T-cell (primary cell): ENCODE results near the gene DAPP1. TPM values are rescaled to one million over a fixed set of nuclear protein-coding genes. Genes with fewer than 3 reads are reported as not detected.

ENCODE experiments used
- ATAC-seq, 4 experiments: fragments of 200-7000 bp in 3 of 4; fragments of 150-1000 bp in 1 of 4; cut with Tn5 transposase; replicated peaks in 1 of 4; 1 replicate in 3 of 4; 2 replicates in 1 of 4; pipeline ENCODE4 v1.10.0; 2021; ENCODE audit warnings: moderate library complexity in 3 of 4, mild to moderate bottlenecking in 2 of 4, moderate number of reproducible peaks in 1 of 4
- CTCF ChIA-PET, 2 donors: fragments of 300-600 bp; sonication (Branson Sonifier 250); formaldehyde crosslinking; loops; one replicate each; lab custom pipeline; 2022; ENCODE audit warnings: antibody characterized with exemption in 2 of 2; lab: Charles Lee
- POLR2A ChIA-PET, 2 donors: fragments of 300-600 bp; sonication (Branson Sonifier 250); formaldehyde crosslinking; loops; one replicate each; lab custom pipeline; 2022; ENCODE audit warnings: antibody characterized with exemption in 2 of 2; lab: Charles Lee
- DNase-seq, 35 experiments: peaks; one replicate each; pipeline versions ENCODE4 v3.0.0 to v3.0.0-alpha.2; 2013 to 2023
- H3K27ac ChIP-seq: one replicate; pipeline ENCODE4 v1.5.1; 2013; ENCODE audit warnings: low read length
- H3K27me3 ChIP-seq, 2 experiments: replicated peaks in 1 of 2; 1 replicate in 1 of 2; 2 replicates in 1 of 2; pipeline versions ENCODE4 v1.6.1 to v1.7.0; 2013; ENCODE audit warnings: low read length in 1 of 2, mixed read lengths in 1 of 2; ENCODE audit not compliant: control insufficient read depth in 2 of 2, insufficient read depth in 2 of 2; ENCODE audit errors: extremely low read depth in 1 of 2
- H3K36me3 ChIP-seq, 2 donors: 1 replicate in 1 of 2; 2 replicates in 1 of 2; pipeline versions ENCODE4 v1.6.1 to v1.7.0; 2013; ENCODE audit warnings: low read length in 1 of 2; ENCODE audit not compliant: control insufficient read depth in 2 of 2, insufficient read depth in 1 of 2; ENCODE audit errors: extremely low read depth in 1 of 2
- H3K4me1 ChIP-seq, 2 experiments: 1 replicate in 1 of 2; 2 replicates in 1 of 2; pipeline versions ENCODE4 v1.6.1 to v1.7.0; 2013; ENCODE audit warnings: low read length in 2 of 2, mixed read lengths in 1 of 2; ENCODE audit not compliant: insufficient read depth in 2 of 2, control insufficient read depth in 1 of 2; ENCODE audit errors: extremely low read depth in 1 of 2
- H3K4me3 ChIP-seq, 2 donors: 1 replicate in 1 of 2; 2 replicates in 1 of 2; pipeline versions ENCODE4 v1.5.1 to v1.7.0; 2013; ENCODE audit warnings: mild to moderate bottlenecking in 2 of 2, low read length in 1 of 2, moderate library complexity in 1 of 2; ENCODE audit not compliant: control insufficient read depth in 1 of 2; ENCODE audit errors: extremely low read depth in 1 of 2
- H3K9me3 ChIP-seq: 2 replicates; pipeline ENCODE4 v1.7.0; 2013
- H3K27ac Mint-ChIP-seq, 2 donors: one replicate each; pipeline ENCODE4 v1.8.0; 2020 to 2021; ENCODE audit warnings: mild to moderate bottlenecking in 2 of 2, mixed read lengths in 2 of 2
- H3K27me3 Mint-ChIP-seq, 2 donors: one replicate each; pipeline ENCODE4 v1.8.0; 2021 to 2022; ENCODE audit warnings: mixed read lengths in 2 of 2
- H3K36me3 Mint-ChIP-seq: one replicate; pipeline ENCODE4 v1.8.0; 2021; ENCODE audit warnings: mixed read lengths
- H3K4me1 Mint-ChIP-seq, 3 donors: one replicate each; pipeline ENCODE4 v1.8.0; 2020 to 2022; ENCODE audit warnings: mixed read lengths in 3 of 3, mild to moderate bottlenecking in 1 of 3
- H3K4me3 Mint-ChIP-seq, 3 donors: one replicate each; pipeline ENCODE4 v1.8.0; 2020 to 2022; ENCODE audit warnings: mild to moderate bottlenecking in 3 of 3, mixed read lengths in 3 of 3, moderate library complexity in 3 of 3
- H3K9me3 Mint-ChIP-seq, 3 donors: one replicate each; pipeline ENCODE4 v1.8.0; 2020 to 2022; ENCODE audit warnings: mixed read lengths in 3 of 3
- WGBS: methylation state at CpG from one replicate; pipeline ENCODE4 v1.1.5; 2013; ENCODE audit warnings: missing lambda C conversion rate; ENCODE audit not compliant: insufficient coverage; 5-methylcytosine and 5-hydroxymethylcytosine counted together
- total RNA-seq, 35 experiments: library from RNA in 6 of 35; stranded (reverse) in 6 of 35; fragments of 120-200 nt in 1 of 35; gene quantifications; one replicate each; pipeline versions ENCODE4 v1.2.1 to v1.2.4 and lab custom pipeline; 2013 to 2026

Gene DAPP1
- total RNA-seq, 5 donors from 2014 or later (not counting 1 experiment from before 2014, with no cell fraction given), result 12.9 to 18.7 (median 14.3) TPM

DNA sequence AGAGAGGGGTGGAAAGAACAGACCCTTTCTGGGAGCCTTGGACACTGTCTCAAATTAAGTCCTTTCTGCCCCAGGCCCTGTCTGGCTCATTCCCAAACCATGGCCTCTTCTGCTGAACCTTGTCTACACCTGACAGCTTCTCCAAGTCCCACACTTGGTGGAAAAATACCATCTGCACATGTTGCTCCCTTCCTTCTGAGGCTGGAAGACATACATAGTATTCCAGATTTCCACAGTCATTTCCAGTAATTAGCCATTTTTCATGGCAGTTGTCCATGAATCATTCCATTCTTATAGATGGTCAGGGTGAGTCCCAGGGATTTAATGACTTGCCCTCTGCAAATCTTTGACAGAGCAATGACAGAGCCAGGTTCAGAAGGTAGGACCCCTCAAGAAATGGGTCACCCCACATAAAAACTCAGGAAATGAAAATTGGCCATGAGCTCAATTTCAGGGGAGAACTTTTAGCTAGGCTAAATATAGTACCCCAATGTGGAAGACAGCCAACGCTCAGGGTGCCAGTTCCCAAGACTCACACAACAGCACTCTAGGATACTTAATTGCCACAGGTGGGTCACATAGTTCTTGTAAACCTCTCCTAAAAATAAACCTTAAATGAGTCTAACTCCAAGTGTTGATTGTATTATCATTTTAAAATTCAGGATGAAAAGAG, 16.2 kb upstream of the DAPP1 start:
- DNase-seq (no peak), ATAC-seq (no peak)
- Histone ChIP-seq H3K4me3 (no peak overlapping the region), H3K9me3 (no peaks in the 10 kb centered on the region), H3K4me1 (no peaks in the 10 kb centered on the region), H3K36me3 (no peaks in the 10 kb centered on the region), H3K27ac (no peak overlapping the region), H3K27me3 (peaks cover 3 to 12% of the 10 kb centered on the region in 2 experiments)
- Mint-ChIP-seq H3K36me3 (no peaks in the 10 kb centered on the region), H3K9me3 (no peaks in the 10 kb centered on the region), H3K4me1 (no peaks in the 10 kb centered on the region), H3K4me3 (no peak overlapping the region), H3K27me3 (peaks cover 25 to 34% of the 10 kb centered on the region in 2 donors), H3K27ac (no peak overlapping the region)
- POLR2A ChIA-PET, result no interaction called here
- CTCF ChIA-PET, result interaction anchor here in 1 of 2 donors (1.0 kb wide), 1 partner anchor 11 kb away, joined by 4 read pairs; no protein-coding TSS in a partner anchor
- WGBS, result 100% methylated on average over 1 of the region's 1 CpG

DNA sequence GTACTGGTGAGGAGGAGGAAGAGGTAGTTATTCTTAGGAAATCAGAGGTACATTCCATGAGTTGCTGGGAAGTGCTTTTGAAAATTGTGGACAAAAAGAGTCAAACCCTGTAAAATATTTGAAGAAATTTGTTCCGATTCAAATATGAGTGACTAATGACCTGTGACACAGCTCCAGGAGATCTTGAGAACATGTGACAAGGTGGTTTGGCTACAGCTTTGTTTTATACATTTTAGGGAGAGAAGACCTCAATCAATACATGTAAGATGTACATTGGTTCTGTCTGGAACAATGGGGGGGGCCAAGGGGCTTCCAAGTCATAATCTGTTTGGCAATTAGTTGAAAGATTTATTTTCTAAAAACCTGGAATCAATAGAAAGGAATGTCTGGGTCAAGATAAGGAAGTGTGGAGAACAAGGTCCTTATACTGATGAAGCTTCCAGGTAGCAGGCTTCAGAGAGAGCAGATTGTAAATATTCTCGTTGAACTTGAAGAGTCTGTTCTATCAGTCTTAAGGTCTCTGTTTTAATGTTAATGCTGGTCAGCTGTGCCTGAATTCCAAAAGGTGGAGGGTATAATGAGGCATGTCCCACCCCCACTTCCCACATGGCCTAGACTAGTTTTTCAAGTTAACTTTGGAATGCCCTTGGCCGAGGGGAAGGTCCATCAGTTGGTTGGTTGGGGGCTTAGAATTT, 15.5 kb upstream of the DAPP1 start:
- peaks cover 3 to 12% of the 10 kb centered on the region in 2 experiments for H3K27me3 ChIP-seq
- no peak overlapping the region for H3K27ac Mint-ChIP-seq
- H3K27ac ChIP-seq, result no peak overlapping the region
- ATAC-seq (no peak), DNase-seq (no peak)
- H3K27me3 Mint-ChIP-seq, result peaks cover 21 to 28% of the 10 kb centered on the region in 2 donors
- ChIA-PET POLR2A (no interaction called here), CTCF (interaction anchor here in 1 of 2 donors (1.0 kb wide), 1 partner anchor 11 kb away, joined by 4 read pairs; no protein-coding TSS in a partner anchor)
- no peaks in the 10 kb centered on the region for H3K4me1 Mint-ChIP-seq
- no peaks in the 10 kb centered on the region for H3K9me3 ChIP-seq
- H3K4me1 ChIP-seq, result no peaks in the 10 kb centered on the region
- H3K4me3 Mint-ChIP-seq, result no peak overlapping the region
- no peak overlapping the region for H3K4me3 ChIP-seq
- H3K36me3 Mint-ChIP-seq, result no peaks in the 10 kb centered on the region
- H3K36me3 ChIP-seq, result no peaks in the 10 kb centered on the region
- no CpG with 5 or more reads among the region's 3 CpGs for WGBS
- H3K9me3 Mint-ChIP-seq, result no peaks in the 10 kb centered on the region

DNA sequence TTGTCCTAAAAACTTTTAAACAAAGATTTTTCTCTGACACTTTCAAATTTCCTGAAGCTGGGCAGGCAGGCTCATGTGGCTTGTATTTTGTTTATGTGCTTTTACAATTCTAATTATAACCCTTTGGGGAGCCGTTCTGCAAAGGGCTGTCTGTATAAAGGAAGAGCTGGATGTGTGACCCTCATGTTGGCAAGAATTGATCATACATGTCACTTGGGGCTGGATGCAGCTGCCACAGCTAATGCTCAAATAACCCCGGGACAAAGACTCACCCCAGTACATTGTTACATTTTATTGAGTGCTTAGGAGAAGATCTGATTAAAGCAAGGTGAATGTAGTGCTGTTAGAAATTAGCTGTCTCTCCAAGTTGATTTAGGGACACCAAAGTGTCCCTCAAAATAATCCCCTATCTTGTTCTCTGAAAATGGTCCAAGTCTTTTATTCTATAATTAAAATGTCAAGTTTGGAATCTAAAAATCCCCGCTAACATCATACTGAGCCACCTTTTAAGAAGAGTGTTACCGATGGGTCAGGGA, 13.0 kb upstream of the DAPP1 start:
- DNase-seq, result no peak
- Mint-ChIP-seq H3K27me3 (peaks cover 9 to 17% of the 10 kb centered on the region in 2 donors), H3K4me3 (no peak overlapping the region), H3K4me1 (peaks cover 0 to 4% (median 0%) of the 10 kb centered on the region in 3 donors), H3K36me3 (no peaks in the 10 kb centered on the region), H3K27ac (no peak overlapping the region), H3K9me3 (no peaks in the 10 kb centered on the region)
- WGBS, result no CpG with 5 or more reads among the region's 4 CpGs
- no peaks in the 10 kb centered on the region for H3K4me1 ChIP-seq
- ATAC-seq, result no peak
- H3K27me3 ChIP-seq, result peaks cover 3 to 9% of the 10 kb centered on the region in 2 experiments
- H3K4me3 ChIP-seq, result no peak overlapping the region
- CTCF ChIA-PET, result interaction anchor here (0.5 to 1.7 kb wide), 9 partner anchors 8 to 876 kb away, joined by 3 to 8 read pairs (median 4); no protein-coding TSS in a partner anchor
- POLR2A ChIA-PET, result interaction anchor here (0.6 to 0.7 kb wide), 2 partner anchors 240 to 308 kb away, joined by 3 to 4 read pairs; partner anchors contain the start of gene TRMT10A (in 1 of the 2)
- H3K9me3 ChIP-seq, result no peaks in the 10 kb centered on the region
- no peaks in the 10 kb centered on the region for H3K36me3 ChIP-seq
- no peak overlapping the region for H3K27ac ChIP-seq

DNA sequence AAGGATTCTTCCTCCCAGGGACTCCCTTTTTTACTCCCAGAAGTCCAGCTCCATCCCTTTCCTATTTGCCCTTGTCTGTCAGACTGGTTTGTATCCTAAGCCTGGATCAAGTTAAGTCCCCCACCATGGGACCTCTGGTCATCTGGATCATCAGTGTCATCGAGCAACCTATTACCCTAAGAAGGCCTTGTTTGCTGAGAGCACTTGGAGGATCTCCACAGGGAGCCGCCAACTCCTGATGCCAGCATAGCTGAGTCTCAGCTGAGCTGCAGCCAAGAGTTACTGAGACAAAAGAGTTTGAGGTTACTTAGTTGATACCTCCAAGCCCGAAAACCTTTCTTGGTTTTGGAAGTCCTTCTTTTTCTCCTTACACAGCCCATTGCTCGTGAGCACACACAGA, 10.1 kb upstream of the DAPP1 start:
- POLR2A ChIA-PET, result no interaction called here
- Histone ChIP-seq H3K9me3 (no peaks in the 10 kb centered on the region), H3K36me3 (no peaks in the 10 kb centered on the region), H3K27me3 (peaks cover 3 to 6% of the 10 kb centered on the region in 2 experiments), H3K4me1 (no peaks in the 10 kb centered on the region), H3K27ac (no peak overlapping the region), H3K4me3 (no peak overlapping the region)
- Mint-ChIP-seq H3K9me3 (no peaks in the 10 kb centered on the region), H3K4me3 (no peak overlapping the region), H3K27ac (no peak overlapping the region), H3K27me3 (peaks cover 2 to 8% of the 10 kb centered on the region in 2 donors), H3K36me3 (no peaks in the 10 kb centered on the region), H3K4me1 (peaks cover 0 to 4% (median 0%) of the 10 kb centered on the region in 3 donors)
- CTCF ChIA-PET, result interaction anchor here in 1 of 2 donors (2.8 kb wide), 1 partner anchor 11 kb away, joined by 29 read pairs; the partner anchor contains the start of gene DAPP1
- DNase-seq, result no peak
- 100% methylated on average over 1 of the region's 4 CpGs for WGBS
- no peak for ATAC-seq

DNA sequence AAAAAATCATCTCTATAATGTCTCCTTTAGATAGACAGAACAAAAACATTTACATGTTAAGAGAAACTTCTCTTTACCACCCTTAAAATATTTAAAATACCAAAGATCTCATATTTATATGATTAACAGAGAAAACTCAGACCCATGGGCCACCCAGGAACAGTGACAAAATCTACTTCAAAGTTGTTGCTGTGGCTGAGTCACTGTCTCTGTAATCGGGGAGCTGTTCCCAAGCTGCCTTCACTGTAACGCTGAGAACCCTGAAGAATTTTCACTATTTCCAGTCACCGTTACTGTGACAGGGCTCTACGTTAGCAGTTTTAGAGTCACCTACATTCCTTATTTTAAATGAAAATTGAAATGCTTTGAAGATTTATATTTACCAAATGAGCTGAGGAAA, 9.0 kb upstream of the DAPP1 start:
- Mint-ChIP-seq H3K27me3 (peaks cover 1 to 2% of the 10 kb centered on the region in 2 donors), H3K4me1 (peaks cover 0 to 4% (median 0%) of the 10 kb centered on the region in 3 donors), H3K27ac (no peak overlapping the region), H3K36me3 (no peaks in the 10 kb centered on the region), H3K9me3 (no peaks in the 10 kb centered on the region), H3K4me3 (no peak overlapping the region)
- CTCF ChIA-PET, result interaction anchor here (0.6 to 2.8 kb wide), 29 partner anchors 8 to 344 kb away, joined by 3 to 30 read pairs (median 5); partner anchors contain the start of genes DAPP1 (in 2 of the 2), TRMT10A (in 2 of the 2), DNAJB14 (in 1 of the 2) and H2AZ1 (in 1 of the 2)
- Histone ChIP-seq H3K36me3 (no peaks in the 10 kb centered on the region), H3K4me3 (no peak overlapping the region), H3K9me3 (no peaks in the 10 kb centered on the region), H3K4me1 (no peaks in the 10 kb centered on the region), H3K27ac (no peak overlapping the region), H3K27me3 (peaks cover 3 to 6% of the 10 kb centered on the region in 2 experiments)
- DNase-seq (no peak), ATAC-seq (no peak)
- POLR2A ChIA-PET, result interaction anchor here in 1 of 2 donors (1.2 kb wide), 1 partner anchor 9 kb away, joined by 6 read pairs; the partner anchor contains the start of gene DAPP1
- 88% methylated on average over 2 of the region's 4 CpGs for WGBS
